Lower leg skin (tissue), 4 donors: ENCODE results near the gene ARAP1. TPM values are rescaled to one million over a fixed set of nuclear protein-coding genes. Genes with fewer than 3 reads are reported as not detected.

ENCODE experiments used
- DNase-seq, 2 donors: peaks; one replicate each; pipeline ENCODE4 v3.0.0-alpha.2; 2019; ENCODE audit warnings: low spot score in 2 of 2
- H3K4me3 ChIP-seq: fragments of 200-600 bp; sonication (generic); 2 replicates; pipeline ENCODE4 v1.5.1; 2017; ENCODE audit warnings: mild to moderate bottlenecking, low read depth; ENCODE audit not compliant: poor library complexity, severe bottlenecking
- CTCF ChIP-seq, 3 donors: fragments of 450-650 bp; IDR thresholded peaks; one replicate each; pipeline ENCODE4 v1.5.1; 2016; ENCODE audit warnings: antibody characterized with exemption in 3 of 3, mild to moderate bottlenecking in 3 of 3, moderate library complexity in 2 of 3
- POLR2A ChIP-seq, 2 donors: fragments of 450-650 bp; IDR thresholded peaks; one replicate each; pipeline ENCODE4 v1.6.1; 2016 to 2017; ENCODE audit warnings: antibody characterized with exemption in 2 of 2, mild to moderate bottlenecking in 1 of 2, moderate library complexity in 1 of 2
- WGBS, 2 donors: methylation state at CpG; one replicate each; pipeline ENCODE4 v1.1.5; 2018; 5-methylcytosine and 5-hydroxymethylcytosine counted together
- intact Hi-C: fragments of 100-400 bp; cut with DNase I; formaldehyde crosslinking; loops from one replicate; pipeline ENCODE4 v1.15.0; 2023; ENCODE audit warnings: low total_unique reads
- total RNA-seq, 4 donors: library from RNA; depleted of rRNA; stranded (reverse); fragments of >200 nt; gene quantifications; one replicate each; pipeline ENCODE4 v1.1.0, GENCODE V29; 2016

The ARAP1 gene
- total RNA-seq, 4 donors from 2014 or later: 60.6 to 89.6 (median 80.6) TPM

DNA sequence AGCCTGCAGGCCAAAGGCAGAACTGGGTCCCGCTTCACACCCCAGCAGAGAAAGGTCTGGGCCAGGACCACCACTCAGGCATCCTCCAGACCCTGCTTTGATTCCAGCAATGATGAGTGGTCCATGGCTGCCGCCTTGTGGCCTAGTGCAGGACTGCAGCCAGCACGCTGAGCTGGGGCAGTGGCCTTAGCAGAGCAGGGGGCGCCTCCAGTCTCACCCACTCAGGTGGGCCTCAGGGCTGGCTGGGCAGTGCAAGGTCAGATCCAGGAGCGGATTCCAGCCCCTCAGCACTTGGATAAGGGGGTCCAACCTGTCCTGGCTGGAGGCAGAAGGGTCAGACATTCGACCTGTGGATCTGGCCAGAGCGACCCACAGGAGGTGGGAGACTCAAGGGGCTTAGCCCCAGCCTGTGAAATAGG lies 68.4 kb downstream of the ARAP1 start:
- TF ChIP-seq POLR2A (IDR thresholded peaks at IDR 0.05): no peak
- TF ChIP-seq CTCF (IDR thresholded peaks at IDR 0.05): peak in 1 of 3 donors; percentile 68
- intact Hi-C loops: no loop called here
- H3K4me3 ChIP-seq: no peak overlapping the region
- 57 to 63% methylated on average over 4 to 7 of the region's 7 CpGs for WGBS, 2 donors
- DNase-seq: peak; percentile 59 to 93

GRCh38 chr11:72682858-72683243 lies 69.4 kb downstream of the ARAP1 start:
- 49 to 63% methylated on average over 4 of the region's 4 CpGs for WGBS, 2 donors
- no peak overlapping the region for H3K4me3 ChIP-seq
- intact Hi-C loops: no loop called here
- no peak for TF ChIP-seq POLR2A (IDR thresholded peaks at IDR 0.05)
- TF ChIP-seq CTCF (IDR thresholded peaks at IDR 0.05): no peak
- DNase-seq: no peak

DNA sequence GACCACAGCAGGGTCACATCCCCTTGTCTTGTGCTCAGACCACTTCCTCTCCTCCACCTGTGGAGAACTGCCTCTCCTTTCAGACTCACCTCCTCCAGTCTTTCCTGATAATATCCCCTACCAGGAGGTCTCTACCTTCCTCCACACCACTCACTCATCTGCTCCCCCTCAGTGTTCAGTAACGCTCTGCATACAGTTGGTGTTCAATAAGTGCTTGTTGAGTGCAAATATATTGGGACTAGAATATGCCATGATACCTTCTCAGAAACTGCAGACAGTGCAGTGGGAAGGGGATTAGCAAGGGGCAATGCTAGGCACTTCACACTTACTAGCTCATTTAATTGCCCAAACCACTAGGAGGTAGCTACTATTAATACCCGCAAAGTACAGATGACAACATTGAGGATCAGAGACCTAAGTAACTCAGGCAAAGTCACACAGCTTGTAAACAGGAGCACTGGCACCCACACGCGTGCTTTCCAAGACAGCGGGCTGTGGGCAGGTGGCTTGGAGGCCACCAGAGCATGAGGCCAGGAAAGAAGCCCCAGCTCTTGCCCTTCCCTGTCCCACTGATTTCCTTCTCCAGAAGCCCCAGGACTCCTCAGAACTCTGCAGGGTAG lies 69.9 kb downstream of the ARAP1 start:
- WGBS, 2 donors: 71 to 77% methylated on average over 5 of the region's 5 CpGs

GRCh38 chr11:72681226-72682153 lies 70.7 kb downstream of the ARAP1 start:
- WGBS, 2 donors: 25 to 27% methylated on average over 17 of the region's 17 CpGs
- no peak for TF ChIP-seq POLR2A (IDR thresholded peaks at IDR 0.05)
- TF ChIP-seq CTCF (IDR thresholded peaks at IDR 0.05): no peak
- no peak for DNase-seq
- intact Hi-C loops: no loop called here
- no peak overlapping the region for H3K4me3 ChIP-seq

More for the DNA sequence above, 69.9 kb downstream of the ARAP1 start:
- TF ChIP-seq POLR2A (IDR thresholded peaks at IDR 0.05): no peak
- no peak for TF ChIP-seq CTCF (IDR thresholded peaks at IDR 0.05)
- DNase-seq: no peak
- intact Hi-C loops: no loop called here
- no peak overlapping the region for H3K4me3 ChIP-seq

- H3K4me3 ChIP-seq: no peak overlapping the region
- TF ChIP-seq CTCF (IDR thresholded peaks at IDR 0.05) (no peak), POLR2A (IDR thresholded peaks at IDR 0.05) (no peak)
- no peak for DNase-seq
- intact Hi-C loops: no loop called here
- WGBS, 2 donors: 54% methylated on average over 6 of the region's 6 CpGs
Observed at GRCh38 chr11:72680624-72681158, 71.5 kb downstream of the ARAP1 start.
